NCI-H69 (cell line): ENCODE data around the gene LIN28B.
"Not testable (repeated sequence)": the region's sequence is repeated elsewhere in the genome, so short reads cannot be mapped to it uniquely, and the experiment has no call there.

Experiments used
- DNase-seq: peaks from one replicate; lab custom pipeline; 2025; lab: John Stamatoyannopoulos, UW

Gene LIN28B

DNA sequence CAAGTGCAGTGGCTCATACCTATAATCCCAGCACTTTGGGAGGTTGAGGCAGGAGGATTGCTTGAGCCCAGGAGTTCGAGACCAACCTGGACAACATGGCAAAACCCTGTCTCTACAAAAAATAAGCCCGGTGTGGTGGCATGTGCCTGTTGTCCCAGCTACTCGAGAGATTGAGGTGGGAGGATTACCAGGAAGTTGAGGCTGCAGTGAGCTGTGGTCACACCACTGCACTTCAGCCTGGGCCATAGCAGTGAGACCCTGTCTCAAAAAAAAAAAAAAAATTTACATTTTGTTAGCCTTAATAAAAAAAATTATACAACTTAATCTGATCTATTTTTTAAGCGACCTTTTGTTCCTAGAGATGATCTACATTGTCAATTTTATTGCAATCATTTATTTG is 56.6 kb downstream of the LIN28B start:
- DNase-seq, result not testable (repeated sequence)

DNA sequence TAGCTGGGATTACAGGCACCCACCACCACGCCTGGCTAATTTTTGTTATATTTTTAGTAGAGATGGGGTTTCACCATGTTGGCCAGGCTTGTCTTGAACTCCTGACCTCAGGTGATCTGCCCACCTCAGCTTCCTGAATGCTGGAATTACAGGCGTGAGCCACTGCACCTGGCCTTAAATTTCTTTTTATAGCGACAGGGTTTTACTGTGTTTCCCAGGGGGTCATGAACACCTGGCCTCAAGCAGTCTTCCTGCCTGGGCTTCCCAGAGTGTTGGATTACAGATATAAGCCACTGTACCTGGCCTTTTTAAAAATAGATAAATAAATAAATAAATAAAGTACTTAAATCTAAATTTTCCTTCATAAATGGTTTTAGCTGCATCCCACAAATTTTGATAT is 57.5 kb downstream of the LIN28B start:
- peak; percentile 82 for DNase-seq

DNA sequence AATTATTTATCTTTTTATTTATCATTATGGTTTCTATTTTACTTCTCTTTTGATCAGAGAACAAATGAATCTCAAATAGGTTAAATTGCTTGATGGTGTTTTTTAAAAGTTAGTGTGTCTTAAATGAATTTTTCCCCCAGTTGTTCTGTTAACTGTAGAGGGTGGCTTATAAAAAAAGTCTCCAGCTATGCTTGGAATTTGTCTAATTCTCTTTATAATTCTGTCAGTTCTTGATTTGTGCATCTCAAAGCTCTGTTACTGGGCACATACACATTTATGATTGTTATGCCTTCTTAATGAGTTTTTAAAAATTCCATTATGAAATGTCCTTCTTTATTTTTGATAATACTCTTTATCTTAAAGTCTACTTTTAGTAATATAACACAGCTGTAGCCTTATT is 58.0 kb downstream of the LIN28B start:
- DNase-seq, result no peak

DNA sequence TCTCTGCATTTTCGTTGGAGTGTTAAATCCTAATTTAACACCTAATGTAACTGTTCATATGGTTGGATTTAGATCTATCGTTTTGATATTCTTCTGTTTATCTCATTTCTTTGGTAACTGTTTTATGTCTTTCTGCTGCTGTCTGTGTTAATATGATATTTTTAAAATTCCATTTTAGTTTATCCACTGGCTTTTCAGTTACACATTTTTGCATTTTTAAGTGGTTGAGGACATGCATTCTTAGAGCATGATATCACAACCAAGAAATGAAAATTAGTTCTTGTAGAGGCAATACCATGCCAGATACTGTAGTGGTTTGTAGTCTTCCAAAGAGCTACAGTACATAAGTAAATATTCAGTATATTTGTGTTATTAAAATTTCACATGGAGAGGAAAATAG is 58.6 kb downstream of the LIN28B start:
- DNase-seq, result no peak

DNA sequence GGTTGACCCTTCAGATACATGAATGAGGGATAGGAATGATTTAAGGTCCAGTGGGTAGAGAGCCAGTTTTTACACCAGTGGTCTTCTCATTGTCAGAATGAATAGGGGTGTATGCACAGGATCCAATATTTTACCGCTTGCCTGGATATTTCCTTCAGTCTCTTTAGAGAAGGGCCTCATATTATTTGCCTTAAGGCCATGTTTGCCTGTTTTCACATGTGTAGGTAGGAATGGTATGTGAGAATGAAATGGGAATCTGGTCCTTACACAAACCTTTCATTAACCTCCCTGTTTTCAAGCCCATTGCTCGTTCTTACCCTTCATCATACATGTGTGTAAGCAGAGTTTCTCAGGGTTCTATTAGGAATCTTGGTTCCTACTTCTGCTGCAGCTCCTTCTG is 62.4 kb downstream of the LIN28B start:
- DNase-seq, result no peak

DNA sequence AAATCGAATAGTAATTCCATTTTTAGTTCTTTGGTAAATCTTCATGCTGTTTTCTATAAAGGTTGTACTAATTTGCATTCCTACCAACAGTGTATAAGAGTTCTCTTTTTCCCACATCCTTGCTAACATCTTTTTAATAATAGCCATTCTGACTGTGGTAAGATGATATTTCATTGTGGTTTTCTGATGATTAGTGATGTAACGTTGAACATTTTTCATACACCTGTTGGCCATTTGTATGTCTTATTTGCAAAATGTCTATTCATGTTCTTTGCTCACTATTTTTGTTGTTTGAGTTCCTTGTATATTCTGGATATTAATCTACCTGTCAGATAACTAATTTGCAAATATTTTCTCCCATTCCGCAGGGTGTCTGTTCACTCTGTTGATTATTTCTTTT is 64.5 kb downstream of the LIN28B start:
- DNase-seq, result no peak

DNA sequence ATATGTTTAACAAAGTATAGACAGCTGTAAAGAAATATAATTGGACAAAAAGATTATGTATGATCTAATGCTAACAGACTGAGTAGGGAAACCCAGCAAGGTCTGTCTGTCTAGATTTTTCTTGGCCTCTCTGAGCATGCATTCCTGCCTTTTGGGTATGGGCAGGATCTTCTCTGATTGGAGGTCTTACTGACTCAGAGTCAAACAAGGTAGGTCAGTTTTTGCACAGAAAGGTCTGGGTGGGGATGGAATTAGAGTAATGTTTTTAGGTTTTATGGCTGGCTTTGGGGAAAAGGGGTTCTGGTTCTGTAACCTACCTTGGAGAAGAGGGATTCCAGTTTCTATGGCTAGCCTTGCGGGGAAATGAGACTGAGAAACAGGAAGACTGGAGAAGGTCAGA is 65.5 kb downstream of the LIN28B start:
- DNase-seq, result peak; percentile 16

DNA sequence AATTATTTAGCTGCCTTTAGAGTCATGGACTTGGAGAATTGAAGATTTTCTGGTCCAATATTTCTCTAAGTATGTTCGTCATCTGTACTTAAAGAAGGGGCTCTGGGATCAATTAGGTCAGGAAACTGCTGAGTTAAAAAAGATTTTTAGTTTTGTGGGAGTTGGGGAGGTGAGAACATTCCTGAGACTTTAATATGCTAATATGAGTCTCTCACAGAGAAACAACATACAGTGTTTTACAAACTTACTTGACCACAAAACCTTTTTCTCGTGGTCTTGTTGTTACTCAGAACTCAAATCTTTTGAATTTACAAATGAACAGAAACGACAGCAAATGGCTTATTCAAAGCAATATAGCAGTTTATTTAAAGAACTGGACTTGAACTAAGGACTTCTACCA is 67.9 kb downstream of the LIN28B start:
- no peak for DNase-seq

DNA sequence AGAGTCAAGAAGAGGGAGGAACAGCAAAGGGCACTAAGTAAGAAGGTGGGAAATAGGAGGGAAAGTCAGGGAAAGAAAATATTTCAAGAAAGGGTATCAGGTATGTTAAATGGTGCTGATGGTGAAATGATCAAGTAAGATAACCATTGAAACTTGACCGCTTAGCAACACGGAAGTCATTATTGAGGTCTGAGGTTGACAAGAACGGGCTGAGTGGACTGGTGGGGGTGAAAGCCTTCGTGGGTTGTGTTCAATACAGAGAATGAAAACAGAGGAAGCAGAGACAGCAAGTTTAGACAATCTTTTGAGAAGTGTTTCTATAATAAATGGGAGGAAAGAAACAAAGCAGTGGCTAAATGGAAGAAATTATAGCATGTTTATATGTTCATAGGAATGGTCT is 72.0 kb downstream of the LIN28B start:
- no peak for DNase-seq

DNA sequence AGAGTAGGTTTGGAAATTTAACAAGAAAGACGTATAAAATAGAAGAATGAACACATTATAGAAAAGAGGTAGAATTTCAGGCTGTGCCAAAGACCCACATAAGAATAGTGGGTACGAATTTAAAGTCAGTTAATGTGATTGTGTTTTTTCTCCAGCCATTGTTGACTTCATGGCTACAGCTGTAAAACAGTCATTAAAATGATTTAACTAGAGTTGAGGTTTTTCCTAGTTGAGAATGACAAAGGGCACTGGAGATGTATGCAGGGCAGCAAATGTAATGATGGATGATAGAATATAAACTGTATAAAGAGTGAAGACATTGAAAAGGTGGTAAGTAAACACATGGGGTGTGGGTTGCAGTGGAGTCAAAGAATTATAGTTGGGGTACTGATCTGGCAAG is 72.7 kb downstream of the LIN28B start:
- no peak for DNase-seq

DNA sequence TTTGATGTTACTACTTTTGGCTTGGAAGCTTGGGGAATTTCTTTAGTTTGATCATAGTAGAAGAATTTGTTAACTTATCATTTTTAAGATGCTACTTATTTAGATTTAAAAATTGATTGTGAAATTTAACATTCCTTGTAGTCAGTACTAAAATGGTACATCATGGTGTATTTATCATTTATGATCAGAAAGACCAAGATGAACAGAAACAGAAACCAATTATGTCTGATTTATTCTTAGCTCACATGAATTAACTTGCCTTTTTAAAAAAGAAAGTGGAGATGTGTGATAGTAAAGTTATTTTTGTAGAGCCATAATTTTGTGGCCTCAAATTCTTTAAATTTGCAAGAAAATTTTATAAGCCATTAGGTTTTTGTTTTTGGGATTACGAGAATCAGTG is 77.6 kb downstream of the LIN28B start:
- DNase-seq, result no peak

DNA sequence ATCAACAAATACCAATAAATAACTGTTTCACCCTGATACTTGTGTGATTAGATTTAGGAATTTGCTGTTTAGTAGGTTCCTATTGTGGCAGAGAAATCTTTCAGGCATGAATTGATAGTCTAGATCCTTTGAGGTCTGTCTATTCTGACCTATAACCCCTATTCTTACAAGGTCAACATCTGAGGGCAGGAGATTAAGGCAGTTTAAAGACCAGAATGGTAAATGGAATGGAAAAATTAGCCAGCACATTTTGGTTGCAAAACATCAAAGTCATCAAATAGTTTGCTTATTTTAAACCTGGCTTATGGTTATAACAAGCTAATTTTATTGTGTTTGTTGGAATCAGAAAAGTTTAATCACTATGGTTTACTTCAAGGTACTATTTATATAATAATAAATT is 78.4 kb downstream of the LIN28B start:
- peak; percentile 13 for DNase-seq

DNA sequence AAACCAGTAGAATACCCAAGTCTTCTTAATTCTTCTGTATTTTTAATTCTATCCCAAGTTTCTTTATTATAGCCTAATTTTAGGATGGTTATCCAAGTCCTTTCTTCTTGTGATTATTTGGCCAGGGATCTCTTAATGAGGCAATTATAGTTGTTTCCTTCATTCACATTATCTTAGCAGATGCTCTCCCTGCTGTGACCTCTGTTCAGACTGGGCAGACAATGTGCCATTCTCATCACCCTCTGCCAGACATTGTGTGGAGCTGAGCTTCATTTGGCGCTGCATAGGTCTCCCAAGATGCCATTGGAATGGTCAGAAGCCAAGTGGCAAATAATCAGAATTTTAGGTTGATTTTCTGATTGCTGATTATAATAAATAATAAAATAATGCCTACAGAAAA is 79.4 kb downstream of the LIN28B start:
- peak; percentile 86 for DNase-seq

DNA sequence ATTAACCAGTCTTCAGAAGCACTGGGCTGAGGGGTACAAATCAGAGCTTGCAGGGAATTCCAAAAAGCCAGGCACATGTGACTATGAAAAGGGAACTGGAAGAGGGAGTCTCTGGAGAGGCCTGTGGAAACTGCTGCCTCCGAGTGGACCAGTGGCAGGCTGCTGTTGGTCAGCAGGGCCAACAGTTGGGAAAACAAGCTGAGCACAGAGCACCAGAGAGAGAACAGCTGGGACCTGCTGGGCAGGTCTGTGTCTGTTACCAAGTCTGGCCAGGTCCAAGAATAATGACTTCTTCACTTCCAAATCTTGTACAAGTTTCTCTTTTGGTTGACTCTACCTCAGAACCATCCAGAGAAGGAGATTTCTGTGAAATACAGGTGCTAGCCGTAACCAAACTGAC is 81.4 kb downstream of the LIN28B start:
- DNase-seq, result peak; percentile 41

DNA sequence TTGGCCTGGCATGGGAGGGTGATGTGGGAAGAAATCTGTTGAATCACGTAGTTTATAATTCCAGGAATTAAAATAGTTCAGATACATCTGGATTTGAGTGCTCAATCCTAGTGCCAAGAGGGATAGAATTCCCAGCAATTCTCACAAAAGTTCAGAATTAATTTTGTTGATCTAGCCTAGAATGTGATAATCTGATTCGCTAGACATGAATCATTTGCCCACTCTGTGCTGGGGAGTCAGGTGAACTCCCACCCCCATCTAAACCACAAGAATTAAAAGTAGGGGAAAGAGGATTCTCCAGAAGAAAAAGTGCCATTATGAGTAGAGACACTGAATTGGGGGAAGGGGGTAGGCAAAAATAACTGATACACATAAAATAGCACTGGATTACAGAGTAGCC is 85.0 kb downstream of the LIN28B start:
- no peak for DNase-seq

DNA sequence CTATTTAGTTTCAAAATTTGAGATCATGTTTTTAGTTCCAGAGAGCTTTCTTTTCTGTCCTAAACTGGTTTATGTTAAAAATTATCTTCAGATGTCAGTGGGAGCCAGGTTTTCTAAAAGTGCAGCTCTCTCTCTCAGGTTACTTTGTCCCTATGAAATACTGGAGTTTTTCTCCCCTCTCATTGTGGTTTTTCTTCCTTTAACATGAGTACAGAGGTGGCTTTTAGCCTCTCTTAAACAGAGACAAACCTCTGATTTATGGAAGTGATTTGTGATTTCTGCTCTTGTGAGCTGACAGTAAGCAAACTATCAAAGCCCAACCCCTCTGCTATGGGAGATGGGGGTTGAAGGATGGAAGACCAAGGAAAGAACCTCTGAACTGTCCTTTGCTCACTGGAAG is 85.7 kb downstream of the LIN28B start:
- DNase-seq, result peak; percentile 15

DNA sequence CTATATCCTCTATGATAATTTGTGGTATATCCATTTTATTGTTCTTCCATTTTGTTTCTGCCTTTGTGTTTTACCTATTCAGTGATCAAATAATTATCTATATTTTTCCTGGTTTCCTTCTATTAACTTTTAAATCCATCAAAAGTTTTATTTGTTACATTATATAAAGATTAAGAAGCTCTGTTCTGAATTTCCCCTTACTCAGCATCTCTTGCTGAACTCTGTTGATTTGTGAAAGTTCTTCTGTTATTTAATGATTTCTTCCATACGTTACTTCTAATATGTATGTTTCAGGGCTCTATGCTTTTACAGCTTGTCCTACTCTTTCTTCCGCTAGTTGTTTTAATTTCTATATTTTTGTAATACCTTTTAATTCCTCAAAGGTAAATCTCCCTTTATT is 87.1 kb downstream of the LIN28B start:
- no peak for DNase-seq

DNA sequence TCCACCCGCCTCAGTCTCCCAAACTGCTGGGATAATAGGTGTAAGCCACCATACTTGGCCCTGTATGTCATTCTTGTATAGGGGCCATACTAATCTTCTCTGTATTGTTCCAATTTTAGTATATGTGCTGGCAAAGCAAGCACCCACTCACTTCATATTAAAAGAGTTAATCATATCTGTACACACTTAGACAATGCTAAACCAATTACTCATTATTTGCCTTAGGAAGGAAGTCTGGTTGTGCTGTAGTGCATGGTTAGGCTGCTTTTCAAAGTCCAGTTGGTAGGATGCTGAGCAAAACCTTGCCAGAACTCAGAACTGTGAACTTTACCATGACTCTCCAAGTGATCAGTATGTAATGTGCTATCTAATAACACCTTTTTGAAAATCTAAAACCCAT is 88.6 kb downstream of the LIN28B start:
- DNase-seq, result peak; percentile 32

DNA sequence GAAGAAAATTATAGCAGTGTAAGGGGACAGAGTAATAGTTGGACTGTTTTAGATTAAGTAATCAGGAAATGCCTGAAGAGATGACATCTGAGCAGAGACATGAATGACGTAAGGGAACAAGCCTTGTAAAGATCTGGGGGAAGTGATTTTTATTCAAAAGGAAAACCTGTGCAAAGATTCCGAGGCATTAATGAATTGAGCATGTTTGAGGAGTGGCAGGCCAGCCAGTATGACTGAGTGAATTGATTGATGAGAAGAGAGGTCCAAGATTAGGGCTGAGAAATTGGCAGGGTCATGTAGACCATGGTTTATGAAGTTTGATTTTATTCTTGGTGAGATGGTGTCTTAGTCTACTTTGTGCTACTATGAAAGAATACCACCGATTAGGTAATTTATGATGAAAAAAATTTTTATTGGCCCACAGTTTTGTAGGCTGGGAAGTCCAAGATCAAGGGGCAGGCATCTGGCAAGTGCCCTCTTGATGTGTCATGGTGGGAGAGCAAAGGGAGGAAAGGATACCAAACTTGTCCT is 95.1 kb downstream of the LIN28B start:
- no peak for DNase-seq

DNA sequence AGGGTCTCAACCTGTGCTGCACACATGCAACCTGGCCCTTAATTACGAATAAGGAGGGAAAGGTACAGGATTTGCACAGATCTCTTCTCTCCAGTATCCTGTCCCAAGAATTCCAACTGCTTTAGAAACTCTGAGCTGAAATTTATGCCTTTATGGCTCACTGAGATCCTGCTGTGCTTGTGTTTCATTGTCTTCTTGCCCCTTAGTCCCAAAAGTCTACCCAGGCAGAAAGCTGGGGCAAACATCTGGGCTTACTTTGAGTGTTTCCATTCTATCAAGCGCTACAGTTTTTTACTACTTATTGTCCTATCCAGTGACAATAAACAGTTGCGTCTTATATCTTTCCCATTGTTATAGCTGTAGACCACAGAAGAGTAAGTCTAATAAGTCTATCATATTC is 99.7 kb downstream of the LIN28B start:
- no peak for DNase-seq

DNA sequence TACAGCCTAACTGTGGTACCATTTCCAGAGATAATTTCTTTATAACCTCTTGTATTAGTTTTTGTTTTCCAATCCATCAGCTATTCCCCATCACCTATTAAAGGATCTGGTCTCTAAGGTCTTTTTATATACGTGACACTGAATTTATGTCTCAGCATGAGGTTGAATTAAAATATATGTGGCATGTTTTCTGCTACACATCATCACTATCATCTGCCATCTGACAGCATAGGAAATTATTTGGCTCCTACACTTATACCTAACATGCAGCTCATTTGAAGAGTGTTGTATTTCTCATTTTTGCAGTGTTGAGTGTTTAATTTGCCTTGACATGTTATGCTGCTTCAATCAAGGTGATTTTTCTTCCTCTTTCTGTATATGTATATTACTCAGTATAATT is 100.3 kb downstream of the LIN28B start:
- DNase-seq, result no peak

DNA sequence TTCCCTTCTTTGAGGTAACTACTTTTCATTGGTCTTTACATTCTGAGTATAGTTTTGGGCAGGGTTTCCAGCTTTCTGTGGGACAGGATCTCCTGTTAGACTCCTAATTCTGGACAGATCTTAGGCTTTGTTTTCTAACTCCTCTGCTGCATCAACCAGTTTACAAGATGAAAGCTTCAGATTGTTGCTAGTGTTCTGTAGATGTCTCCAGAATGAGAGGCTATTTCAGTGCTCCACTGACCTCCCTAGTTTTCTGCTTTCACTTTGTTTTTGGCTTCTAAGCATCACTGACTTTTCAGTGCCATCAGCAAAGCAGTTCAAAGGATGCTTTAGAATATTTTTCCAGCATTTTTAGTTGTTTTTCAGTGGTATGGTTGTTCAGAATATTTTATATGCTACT is 101.4 kb downstream of the LIN28B start:
- DNase-seq, result no peak

DNA sequence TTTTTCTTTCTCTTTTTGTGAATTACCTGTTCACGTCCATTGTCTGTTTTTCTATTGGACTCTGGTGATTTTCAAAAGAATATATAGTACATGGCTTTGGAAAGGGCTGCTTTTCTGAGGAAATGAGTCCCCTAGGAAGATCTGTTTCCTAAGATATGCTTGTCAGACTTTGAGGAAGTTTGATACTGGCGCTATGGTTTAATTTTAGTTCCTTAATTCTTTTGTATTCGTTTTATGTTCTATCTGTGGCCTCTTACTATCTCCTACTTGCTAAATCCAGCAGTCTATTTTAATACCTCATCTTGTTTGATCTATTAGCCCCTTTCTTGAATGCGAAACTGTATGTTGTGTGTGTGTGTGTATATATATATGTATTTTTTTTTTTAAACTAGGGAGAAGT is 101.9 kb downstream of the LIN28B start:
- no peak for DNase-seq

DNA sequence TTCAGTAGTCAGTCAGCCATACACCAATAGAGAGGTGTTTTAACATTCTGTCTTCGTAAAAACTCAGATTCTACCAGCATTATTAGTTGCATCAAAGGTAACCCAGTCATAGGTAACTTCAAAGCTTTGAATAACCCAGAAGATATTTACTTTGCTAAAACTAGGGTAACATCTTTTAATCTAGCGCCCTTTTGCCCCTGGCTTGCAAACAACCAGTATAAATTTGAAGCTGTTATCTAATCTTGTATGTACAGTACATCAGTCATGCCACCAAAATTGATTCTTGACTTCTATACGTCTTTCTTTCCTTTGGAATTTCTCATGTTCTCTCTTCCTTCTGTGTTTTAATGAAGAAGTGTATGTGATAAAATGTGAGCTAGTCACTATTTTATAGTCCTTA is 109.3 kb downstream of the LIN28B start:
- DNase-seq, result no peak

DNA sequence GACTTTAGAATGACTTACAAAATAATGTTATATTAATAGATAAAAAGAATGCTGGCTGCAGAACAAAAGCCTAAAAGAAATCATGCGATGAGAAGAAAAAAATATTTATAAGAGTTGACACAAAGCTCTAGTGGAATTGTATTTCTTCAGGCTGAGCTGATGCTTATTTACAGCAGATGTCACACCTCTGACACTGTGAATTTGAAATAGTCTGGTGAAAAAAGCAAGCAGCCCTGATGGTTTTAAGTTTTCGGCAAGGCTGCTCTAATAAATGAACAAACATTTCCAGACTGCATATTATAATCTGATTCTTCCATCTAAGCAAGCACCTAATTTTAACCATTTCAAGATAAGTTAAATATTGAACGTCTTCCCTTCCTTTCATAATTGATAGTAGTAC is 109.9 kb downstream of the LIN28B start:
- no peak for DNase-seq
